Left ventricle myocardium inferior (tissue), 1 donor: ENCODE results near the gene FGF6. TPM values are rescaled to one million over a fixed set of nuclear protein-coding genes. Genes with fewer than 3 reads are reported as not detected.

Source experiments
- DNase-seq: peaks from one replicate; pipeline ENCODE4 v3.0.0-alpha.2; 2020
- H3K27ac ChIP-seq: fragments of 200-600 bp; replicated peaks from 2 replicates; pipeline ENCODE4 v1.8.0; 2021
- H3K27me3 ChIP-seq: fragments of 200-600 bp; 2 replicates; pipeline ENCODE4 v1.8.0; 2021; ENCODE audit warnings: low read depth
- H3K36me3 ChIP-seq: fragments of 200-600 bp; 2 replicates; pipeline ENCODE4 v1.8.0; 2021
- H3K4me1 ChIP-seq: fragments of 200-600 bp; 2 replicates; pipeline ENCODE4 v1.8.0; 2021
- H3K4me3 ChIP-seq: fragments of 200-600 bp; 2 replicates; pipeline ENCODE4 v1.8.0; 2021; ENCODE audit warnings: mild to moderate bottlenecking, moderate library complexity
- H3K9me3 ChIP-seq: fragments of 200-600 bp; replicated peaks from 2 replicates; pipeline ENCODE4 v1.8.0; 2021
- intact Hi-C: fragments of 100-400 bp; cut with micrococcal nuclease; formaldehyde crosslinking; loops from one replicate; pipeline ENCODE4 v1.11.0; 2022
- total RNA-seq: library from RNA; stranded (reverse); fragmentation: NEBNext Ultra II Directional; extraction: Animal tissue kit (Norgen Biotek cat#: 25700); gene quantifications from one replicate; pipeline ENCODE4 v1.2.1, GENCODE V29; 2021
- TF ChIP-seq, protein P1 (sequence below): fragments of 200-600 bp; IDR thresholded peaks from 2 replicates; pipeline ENCODE4 v1.8.0; 2021; ENCODE audit warnings: antibody characterized with exemption, mild to moderate bottlenecking, borderline replicate concordance
- donor health status: DM: no; HTN: yes; CAD: no; lungs with severe emphysema.

Gene FGF6
- total RNA-seq, 1 donor from 2014 or later = not detected

DNA sequence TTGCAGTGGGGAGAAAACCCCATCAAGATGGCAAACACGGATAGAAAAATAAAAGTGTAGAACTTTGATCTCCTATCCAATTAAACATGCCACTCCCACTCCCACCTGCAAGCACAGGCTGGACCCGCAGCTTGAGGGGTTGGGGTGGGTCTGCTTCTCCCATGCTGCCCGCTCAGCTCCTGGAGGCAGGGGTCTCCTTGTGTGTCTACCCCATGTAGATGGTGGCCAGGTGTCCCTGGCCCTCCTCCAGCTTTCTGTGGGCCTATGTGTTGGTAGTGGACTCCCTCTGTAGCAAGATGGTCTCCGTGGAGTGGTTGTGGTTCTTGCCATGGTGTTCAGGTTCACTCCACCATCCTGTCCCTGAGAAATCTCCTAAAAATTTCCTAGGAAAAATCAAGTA lies 42.6 kb downstream of the FGF6 start:
- H3K36me3 ChIP-seq = no peaks in the 10 kb centered on the region
- no peak for DNase-seq
- H3K4me3 ChIP-seq = no peak overlapping the region
- no peaks in the 10 kb centered on the region for H3K9me3 ChIP-seq
- H3K27me3 ChIP-seq = peaks cover 26% of the 10 kb centered on the region
- H3K4me1 ChIP-seq = no peaks in the 10 kb centered on the region
- TF ChIP-seq, protein P1, sequence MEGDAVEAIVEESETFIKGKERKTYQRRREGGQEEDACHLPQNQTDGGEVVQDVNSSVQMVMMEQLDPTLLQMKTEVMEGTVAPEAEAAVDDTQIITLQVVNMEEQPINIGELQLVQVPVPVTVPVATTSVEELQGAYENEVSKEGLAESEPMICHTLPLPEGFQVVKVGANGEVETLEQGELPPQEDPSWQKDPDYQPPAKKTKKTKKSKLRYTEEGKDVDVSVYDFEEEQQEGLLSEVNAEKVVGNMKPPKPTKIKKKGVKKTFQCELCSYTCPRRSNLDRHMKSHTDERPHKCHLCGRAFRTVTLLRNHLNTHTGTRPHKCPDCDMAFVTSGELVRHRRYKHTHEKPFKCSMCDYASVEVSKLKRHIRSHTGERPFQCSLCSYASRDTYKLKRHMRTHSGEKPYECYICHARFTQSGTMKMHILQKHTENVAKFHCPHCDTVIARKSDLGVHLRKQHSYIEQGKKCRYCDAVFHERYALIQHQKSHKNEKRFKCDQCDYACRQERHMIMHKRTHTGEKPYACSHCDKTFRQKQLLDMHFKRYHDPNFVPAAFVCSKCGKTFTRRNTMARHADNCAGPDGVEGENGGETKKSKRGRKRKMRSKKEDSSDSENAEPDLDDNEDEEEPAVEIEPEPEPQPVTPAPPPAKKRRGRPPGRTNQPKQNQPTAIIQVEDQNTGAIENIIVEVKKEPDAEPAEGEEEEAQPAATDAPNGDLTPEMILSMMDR = no peak
- intact Hi-C loops = no loop called here
- H3K27ac ChIP-seq = no peak overlapping the region

DNA sequence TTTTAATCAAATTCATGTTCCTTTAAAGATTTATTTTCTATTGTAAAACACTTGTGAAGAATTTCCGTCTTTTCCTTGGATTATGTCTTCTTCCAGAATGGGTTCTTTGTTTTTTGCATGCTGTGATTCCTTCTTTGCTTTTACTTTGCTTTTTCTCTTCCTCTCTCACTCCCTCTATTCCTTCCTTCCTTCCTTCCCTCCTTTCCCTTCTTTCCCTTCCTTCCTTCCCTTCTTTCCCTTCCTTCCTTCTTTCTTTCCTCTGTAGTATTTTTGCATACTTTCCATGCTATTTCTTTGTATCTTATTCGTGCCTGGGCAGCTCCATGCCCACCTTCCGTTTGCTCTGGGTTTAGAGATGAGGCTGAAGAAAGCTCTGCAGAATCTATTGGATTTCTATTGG lies 44.5 kb downstream of the FGF6 start:
- no peaks in the 10 kb centered on the region for H3K36me3 ChIP-seq
- intact Hi-C loops = no loop called here
- no peaks in the 10 kb centered on the region for H3K9me3 ChIP-seq
- H3K27me3 ChIP-seq = peaks cover 26% of the 10 kb centered on the region
- H3K4me1 ChIP-seq = no peaks in the 10 kb centered on the region
- no peak overlapping the region for H3K27ac ChIP-seq
- DNase-seq = no peak
- TF ChIP-seq, protein P1 = no peak
- H3K4me3 ChIP-seq = no peak overlapping the region

DNA sequence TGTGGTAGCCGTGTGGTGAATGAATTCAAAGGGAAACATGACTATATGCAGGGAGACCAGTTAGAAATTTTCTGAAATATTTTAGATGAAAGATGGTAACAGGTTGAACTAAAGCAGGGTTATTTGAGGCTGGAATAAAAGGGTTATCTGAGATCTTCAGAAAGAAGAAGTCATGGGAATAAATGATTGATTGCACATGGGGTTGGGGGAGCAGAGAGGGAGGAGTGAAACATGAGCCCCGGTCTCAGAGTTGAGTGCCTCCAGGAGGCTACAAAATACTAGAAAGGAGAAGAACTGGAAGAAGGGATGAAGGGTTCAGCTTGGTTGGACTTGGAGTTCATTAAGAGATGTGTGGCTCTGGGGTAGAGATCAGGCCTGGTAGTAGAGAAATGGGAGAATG lies 49.8 kb downstream of the FGF6 start:
- intact Hi-C loops = no loop called here
- no peak overlapping the region for H3K4me3 ChIP-seq
- peaks cover 10% of the 10 kb centered on the region for H3K4me1 ChIP-seq
- H3K27ac ChIP-seq = no peak overlapping the region
- H3K36me3 ChIP-seq = no peaks in the 10 kb centered on the region
- DNase-seq = no peak
- H3K27me3 ChIP-seq = peaks cover 30% of the 10 kb centered on the region
- no peaks in the 10 kb centered on the region for H3K9me3 ChIP-seq
- TF ChIP-seq, protein P1 = no peak

DNA sequence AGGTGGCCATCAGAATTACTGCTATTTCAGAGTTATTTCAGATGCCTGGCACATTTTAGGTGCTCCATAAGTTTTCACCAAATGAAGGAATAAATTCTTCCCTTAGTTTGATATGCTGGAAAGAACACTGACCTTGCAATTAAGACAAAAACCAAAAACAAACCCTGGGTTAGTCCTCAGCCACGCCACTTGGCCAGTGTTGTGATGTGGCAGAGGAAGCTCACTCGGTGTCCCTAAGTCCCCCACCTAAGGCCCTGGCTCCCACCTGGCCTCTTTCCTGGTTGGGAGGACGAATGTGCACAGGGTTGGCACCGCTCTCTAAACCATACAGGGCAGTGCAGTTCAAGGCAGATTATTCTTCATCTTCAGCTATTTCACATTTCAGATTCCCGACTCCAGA lies 52.4 kb downstream of the FGF6 start:
- Histone ChIP-seq H3K27ac (no peak overlapping the region), H3K4me3 (no peak overlapping the region), H3K27me3 (peaks cover 28% of the 10 kb centered on the region), H3K36me3 (no peaks in the 10 kb centered on the region), H3K9me3 (no peaks in the 10 kb centered on the region), H3K4me1 (peaks cover 10% of the 10 kb centered on the region)
- intact Hi-C loops = no loop called here
- DNase-seq = no peak
- TF ChIP-seq, protein P1 = no peak

DNA sequence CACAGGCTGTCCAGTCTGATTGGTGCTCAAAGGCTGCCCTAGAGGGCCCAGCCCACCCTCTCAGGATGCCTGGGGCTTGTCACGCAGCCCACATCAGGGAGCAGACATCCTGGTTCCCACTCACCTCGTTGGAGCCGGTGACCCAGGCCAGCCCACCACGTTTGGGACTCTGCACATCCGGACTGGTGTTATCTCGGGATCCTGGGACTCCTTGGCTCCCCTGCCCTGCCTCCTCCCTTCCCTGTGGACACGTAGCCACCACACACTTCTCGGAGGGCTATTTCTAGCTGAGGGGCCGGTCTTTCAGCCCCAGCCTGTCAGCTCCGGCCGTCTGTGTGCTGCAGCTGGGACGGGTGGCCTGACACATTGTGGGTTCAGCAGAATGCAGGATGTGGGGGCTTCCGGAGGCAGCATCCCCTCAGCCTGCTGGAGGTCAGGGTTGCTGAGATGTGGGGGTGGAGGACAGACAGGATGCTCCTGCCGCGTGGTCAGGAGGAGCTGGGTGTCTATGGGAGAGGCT lies 53.3 kb downstream of the FGF6 start:
- Histone ChIP-seq H3K27ac (no peak overlapping the region), H3K27me3 (peaks cover 28% of the 10 kb centered on the region), H3K9me3 (no peaks in the 10 kb centered on the region), H3K36me3 (no peaks in the 10 kb centered on the region), H3K4me1 (peaks cover 10% of the 10 kb centered on the region), H3K4me3 (no peak overlapping the region)
- intact Hi-C loops = no loop called here
- TF ChIP-seq, protein P1 = no peak
- no peak for DNase-seq

DNA sequence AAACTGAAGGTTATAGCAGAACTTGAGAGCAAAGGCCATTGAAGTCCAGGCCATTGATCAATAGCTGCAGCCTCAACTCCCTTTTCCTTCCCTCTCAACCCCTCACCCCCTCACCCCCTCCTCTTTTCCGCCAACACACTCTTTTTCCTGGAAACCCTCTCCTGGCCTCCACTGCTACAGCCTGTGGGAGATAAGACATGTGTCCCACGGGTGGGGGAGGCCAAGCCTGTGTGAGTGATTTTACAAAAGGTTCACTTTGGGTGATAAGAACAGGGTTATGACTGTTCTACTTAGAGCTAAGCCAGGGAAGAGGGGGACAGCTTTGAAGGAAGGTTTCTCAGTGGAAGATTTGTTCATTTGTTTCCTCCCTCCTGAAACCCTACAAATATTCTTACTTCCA lies 57.0 kb downstream of the FGF6 start:
- H3K27ac ChIP-seq = no peak overlapping the region
- no peak overlapping the region for H3K4me3 ChIP-seq
- no peaks in the 10 kb centered on the region for H3K9me3 ChIP-seq
- peaks cover 10% of the 10 kb centered on the region for H3K4me1 ChIP-seq
- intact Hi-C loops = no loop called here
- H3K36me3 ChIP-seq = no peaks in the 10 kb centered on the region
- DNase-seq = no peak
- peaks cover 12% of the 10 kb centered on the region for H3K27me3 ChIP-seq
- TF ChIP-seq, protein P1 = no peak
